GM18499 (cell line): ENCODE measurements around the gene CHRNA4.
"Not testable (repeated sequence)": the region's sequence is repeated elsewhere in the genome, so short reads cannot be mapped to it uniquely, and the experiment has no call there.

Experiments used
- ATAC-seq: cut with Tn5 transposase; IDR thresholded peaks from one replicate; pipeline ENCODE4 v1.9.1; 2021; ENCODE audit warnings: moderate number of reproducible peaks; ENCODE audit not compliant: insufficient read depth, unreplicated experiment

Gene CHRNA4

GRCh38 chr20:63313349-63314014 is 47.7 kb downstream of the CHRNA4 start:
- no peak for ATAC-seq

DNA sequence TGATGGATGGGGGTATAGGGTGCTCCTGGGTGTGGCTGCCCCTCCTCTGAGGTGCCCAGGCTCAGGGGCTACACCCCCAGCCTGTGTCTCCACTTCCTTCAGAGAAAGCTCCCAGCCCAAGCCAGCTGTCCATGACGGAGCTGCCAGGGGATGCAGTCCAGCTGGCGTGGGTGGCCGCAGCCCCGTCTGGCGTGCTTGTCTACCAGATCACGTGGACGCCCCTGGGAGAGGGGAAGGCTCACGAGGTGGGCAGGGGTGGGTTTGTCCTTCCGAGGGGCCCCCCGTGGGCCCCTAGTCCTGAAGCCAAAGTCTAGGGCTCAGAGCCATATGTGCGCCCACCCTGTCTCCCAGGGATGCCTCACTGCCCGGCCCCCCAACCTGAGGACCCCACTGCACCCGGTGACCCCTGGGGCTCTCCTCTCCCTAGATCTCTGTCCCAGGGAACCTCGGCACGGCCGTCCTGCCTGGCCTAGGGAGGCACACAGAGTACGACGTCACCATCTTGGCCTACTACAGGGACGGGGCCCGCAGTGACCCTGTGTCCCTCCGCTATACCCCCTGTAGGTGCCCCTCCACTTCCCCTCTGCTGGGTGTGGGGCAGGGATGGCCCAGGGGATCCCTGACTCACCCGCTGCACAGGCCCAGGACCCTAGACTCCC is 48.3 kb downstream of the CHRNA4 start:
- ATAC-seq, result no peak

DNA sequence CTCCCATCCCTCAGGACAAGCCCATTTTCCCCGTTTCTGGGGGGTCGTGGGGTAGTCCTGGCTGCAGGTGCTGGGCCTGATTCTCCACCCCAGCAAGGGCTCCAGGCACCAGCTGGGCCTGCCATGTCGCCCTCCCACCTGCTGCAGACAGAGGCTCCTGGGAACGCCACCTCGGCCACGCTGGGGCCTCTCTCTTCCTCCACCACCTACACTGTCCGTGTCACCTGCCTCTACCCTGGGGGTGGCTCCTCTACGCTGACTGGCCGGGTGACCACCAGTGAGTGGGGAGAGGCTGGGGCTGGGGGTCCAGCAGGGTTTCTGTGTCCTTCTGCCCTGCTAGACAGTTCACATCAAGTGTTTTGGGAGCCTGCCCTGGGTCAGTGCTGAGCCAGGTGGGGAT is 48.9 kb downstream of the CHRNA4 start:
- ATAC-seq, result no peak

GRCh38 chr20:63311833-63312243 is 49.3 kb downstream of the CHRNA4 start:
- ATAC-seq, result no peak

DNA sequence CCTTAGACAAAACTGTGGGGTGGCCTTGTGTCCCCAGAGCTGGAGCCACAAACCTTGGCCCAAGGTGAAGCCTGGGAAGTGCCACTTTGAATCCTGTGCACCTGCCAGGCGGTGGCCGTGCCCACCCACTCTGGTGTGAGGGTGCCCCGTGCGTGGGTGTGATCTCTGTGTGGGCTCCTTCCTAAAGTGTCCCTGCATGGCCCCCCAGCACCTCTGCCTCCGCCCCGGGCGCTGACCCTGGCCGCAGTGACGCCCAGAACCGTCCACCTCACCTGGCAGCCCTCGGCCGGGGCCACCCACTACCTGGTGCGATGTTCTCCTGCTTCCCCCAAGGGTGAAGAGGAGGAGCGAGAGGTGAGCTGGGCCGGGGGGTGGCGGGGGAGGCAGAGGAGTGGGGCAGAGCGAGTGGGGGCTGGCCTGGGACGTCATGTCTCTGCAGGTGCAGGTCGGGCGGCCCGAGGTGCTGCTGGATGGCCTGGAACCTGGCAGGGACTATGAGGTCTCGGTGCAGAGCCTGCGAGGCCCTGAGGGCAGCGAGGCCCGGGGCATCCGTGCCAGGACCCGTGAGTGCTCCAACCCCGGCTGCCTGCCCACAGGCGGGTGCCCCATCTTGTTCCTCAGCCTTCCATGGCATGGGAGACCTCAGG is 49.8 kb downstream of the CHRNA4 start:
- ATAC-seq, result no peak

DNA sequence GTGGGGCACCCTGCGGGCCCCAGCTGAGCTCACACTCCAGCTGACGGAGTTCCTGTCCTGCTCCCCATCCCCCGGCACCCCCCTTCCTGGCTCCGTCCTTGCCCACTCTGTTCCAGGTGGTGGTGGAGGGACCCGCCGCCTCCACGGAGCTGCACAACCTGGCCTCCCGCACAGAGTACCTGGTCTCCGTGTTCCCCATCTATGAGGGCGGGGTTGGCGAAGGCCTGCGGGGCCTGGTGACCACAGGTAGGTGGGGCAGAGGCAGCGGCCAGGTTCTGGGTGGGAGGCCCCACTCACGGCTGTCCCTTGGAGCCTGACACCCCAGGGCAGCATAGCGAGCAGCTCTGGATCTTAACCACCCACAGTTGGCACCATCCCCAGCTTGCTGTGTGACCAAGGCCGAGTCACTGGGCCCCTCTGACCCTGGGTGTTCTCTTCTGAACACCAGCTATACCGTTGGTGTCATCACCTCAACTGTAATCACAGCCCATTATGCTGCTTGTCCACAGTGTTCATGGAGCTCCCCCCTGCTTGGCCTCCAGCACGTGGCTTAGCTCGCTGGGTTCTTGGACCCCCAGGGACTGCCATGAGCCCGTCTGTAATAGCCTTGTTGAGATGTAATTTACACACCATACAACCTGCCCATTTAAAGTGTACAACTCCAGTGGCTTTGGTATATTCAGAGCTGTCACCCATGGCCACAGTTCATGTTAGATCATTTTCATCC is 50.7 kb downstream of the CHRNA4 start:
- no peak for ATAC-seq

- ATAC-seq, result no peak
Measured at GRCh38 chr20:63309261-63310071, 51.7 kb downstream of the CHRNA4 start.

DNA sequence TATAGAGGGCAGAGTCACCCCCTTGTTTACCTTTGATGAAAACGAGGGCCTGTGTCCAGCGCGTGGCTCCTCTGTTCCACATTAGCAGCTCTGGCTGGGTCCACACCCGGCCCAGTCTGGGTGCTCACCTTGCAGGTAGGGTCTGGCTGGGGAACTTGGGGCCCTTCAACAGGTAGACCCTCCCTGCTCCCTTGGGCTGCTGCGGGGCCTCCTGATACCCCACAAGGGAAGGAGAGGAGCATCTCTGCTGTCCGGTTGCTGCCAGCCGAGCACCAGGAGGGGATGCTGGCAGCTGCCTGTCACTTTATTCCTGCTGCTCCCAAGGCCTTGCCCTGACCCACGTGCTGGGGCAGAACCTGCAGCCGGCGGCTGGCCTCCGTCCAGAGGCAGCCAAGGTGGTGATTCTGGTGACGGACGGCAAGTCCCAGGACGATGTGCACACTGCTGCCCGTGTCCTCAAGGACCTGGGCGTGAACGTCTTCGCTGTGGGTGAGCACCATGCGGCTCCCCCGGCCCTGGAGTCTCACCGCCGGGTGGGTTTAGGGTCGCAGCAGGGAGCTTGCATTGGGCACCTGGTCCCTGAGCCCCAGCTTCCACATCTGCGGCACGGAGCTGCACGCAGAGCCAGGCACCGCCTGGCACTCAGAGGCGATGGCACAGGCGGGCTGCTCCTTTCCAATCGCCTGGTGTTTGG is 52.8 kb downstream of the CHRNA4 start:
- no peak for ATAC-seq

DNA sequence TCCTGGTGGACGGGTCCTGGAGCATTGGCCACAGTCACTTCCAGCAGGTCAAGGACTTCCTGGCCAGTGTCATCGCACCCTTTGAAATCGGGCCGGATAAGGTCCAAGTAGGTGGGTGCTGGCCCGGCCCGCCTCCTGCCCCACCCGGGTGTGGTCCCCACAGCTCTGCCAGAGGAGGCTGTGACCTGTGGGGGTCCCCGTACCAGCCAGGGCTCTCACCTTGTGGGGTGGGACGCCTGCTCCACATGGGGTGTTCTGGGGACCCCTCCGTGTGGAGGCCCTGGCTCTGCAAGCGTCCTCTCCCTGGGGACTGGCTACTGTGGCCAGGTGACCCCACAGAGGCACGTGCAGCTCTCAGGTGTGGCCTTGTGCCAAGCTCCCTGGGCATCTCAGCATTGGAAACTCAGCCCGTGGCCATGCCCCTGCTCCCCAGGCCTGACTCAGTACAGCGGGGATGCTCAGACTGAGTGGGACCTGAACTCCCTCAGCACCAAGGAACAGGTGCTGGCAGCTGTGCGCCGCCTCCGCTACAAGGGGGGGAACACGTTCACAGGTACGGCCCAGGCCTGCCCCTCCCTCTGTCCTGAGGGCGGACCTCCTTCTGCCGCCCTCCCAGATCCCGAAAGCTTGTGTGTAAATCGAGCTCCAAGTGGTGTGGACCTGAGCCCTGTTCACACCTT is 53.5 kb downstream of the CHRNA4 start:
- ATAC-seq, result no peak

- ATAC-seq, result no peak
Measured at GRCh38 chr20:63306673-63307537, 54.2 kb downstream of the CHRNA4 start.

GRCh38 chr20:63305933-63306672 is 55.0 kb downstream of the CHRNA4 start:
- not testable (repeated sequence) for ATAC-seq

GRCh38 chr20:63305393-63305792 is 55.8 kb downstream of the CHRNA4 start:
- ATAC-seq, result no peak

- no peak for ATAC-seq
Measured at GRCh38 chr20:63303095-63303666, 58.0 kb downstream of the CHRNA4 start.

GRCh38 chr20:63301671-63302070 is 59.5 kb downstream of the CHRNA4 start:
- no peak for ATAC-seq

DNA sequence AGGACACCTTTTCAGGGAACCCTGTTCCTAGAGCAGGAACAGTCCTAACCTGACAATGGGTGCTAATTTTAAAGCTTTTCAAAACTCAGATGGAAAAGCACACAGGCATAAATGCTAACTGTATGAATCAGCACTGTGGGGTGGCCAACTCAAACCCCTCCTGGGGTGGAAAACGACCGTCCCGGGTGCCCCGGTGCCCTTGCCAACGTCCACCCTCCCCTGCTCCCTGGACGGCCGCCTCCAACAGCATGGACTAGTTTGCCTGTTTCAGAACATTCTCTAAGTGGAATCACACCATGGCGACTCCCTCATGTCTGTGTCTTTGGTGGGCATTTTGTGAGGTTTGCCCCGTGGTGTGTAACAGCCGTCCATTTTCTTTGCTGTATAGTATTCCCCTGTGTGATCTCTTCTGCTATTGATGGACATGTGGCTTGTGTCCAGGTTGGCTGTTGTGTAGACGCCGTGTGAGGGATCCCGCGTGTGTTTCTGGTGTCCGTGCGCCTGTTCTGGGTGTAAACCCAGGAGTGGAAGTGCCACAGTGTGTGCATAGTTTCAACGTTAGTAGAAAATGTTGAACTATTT is 62.3 kb downstream of the CHRNA4 start:
- ATAC-seq, result no peak

- no peak for ATAC-seq
Measured at GRCh38 chr20:63297796-63298572, 63.2 kb downstream of the CHRNA4 start.
